Heart right ventricle (tissue), 16 donors: Measurements from ENCODE around the gene FRMD5. TPM values are rescaled to one million over a fixed set of nuclear protein-coding genes. Genes with fewer than 3 reads are reported as not detected.
A peak's percentile ranks its signal among the peaks of the same experiment; 100 is the strongest.

Experiments
- ATAC-seq, 8 donors: fragments of 200-7000 bp; cut with Tn5 transposase; one replicate each; pipeline ENCODE4 v1.9.1; 2020; ENCODE audit warnings: mild to moderate bottlenecking in 8 of 8, moderate library complexity in 8 of 8, moderate number of reproducible peaks in 1 of 8
- DNase-seq, 2 donors: peaks; one replicate each; pipeline ENCODE4 v3.0.0-alpha.2; 2020
- H3K27ac ChIP-seq, 10 donors: fragments of 200-600 bp; sonication (generic) in 2 of 10; one replicate each; pipeline versions ENCODE4 v1.5.0 to v1.8.0; 2020 to 2022; ENCODE audit warnings: mild to moderate bottlenecking in 3 of 10
- H3K27me3 ChIP-seq, 7 donors: fragments of 200-600 bp; one replicate each; pipeline ENCODE4 v1.8.0; 2021 to 2022; ENCODE audit warnings: mild to moderate bottlenecking in 2 of 7
- H3K36me3 ChIP-seq, 9 donors: fragments of 200-600 bp; sonication (generic) in 1 of 9; one replicate each; pipeline versions ENCODE4 v1.5.0 to v1.8.0; 2020 to 2022; ENCODE audit warnings: mild to moderate bottlenecking in 2 of 9
- H3K4me1 ChIP-seq, 9 donors: fragments of 200-600 bp; sonication (generic) in 1 of 9; one replicate each; pipeline versions ENCODE4 v1.5.0 to v1.8.0; 2020 to 2022; ENCODE audit warnings: mild to moderate bottlenecking in 4 of 9
- H3K4me3 ChIP-seq, 10 donors: fragments of 200-600 bp; sonication (generic) in 2 of 10; one replicate each; pipeline versions ENCODE4 v1.5.0 to v1.8.0; 2020 to 2022; ENCODE audit warnings: mild to moderate bottlenecking in 7 of 10, moderate library complexity in 2 of 10
- H3K9me3 ChIP-seq, 11 donors: fragments of 200-600 bp in 10 of 11; sonication (generic) in 2 of 11; one replicate each; pipeline versions ENCODE4 v1.5.0 to v1.8.0; 2013 to 2022; ENCODE audit warnings: mild to moderate bottlenecking in 2 of 11, control low read depth in 1 of 11, moderate library complexity in 1 of 11
- WGBS, 2 donors: extraction: QIAGEN DNeasy Blood & Tissue Kit; methylation state at CpG; one replicate each; pipeline ENCODE4 v1.1.7; 2013; ENCODE audit warnings: inconsistent platforms in 1 of 2; 5-methylcytosine and 5-hydroxymethylcytosine counted together
- intact Hi-C, 10 donors: fragments of 100-400 bp; cut with DNase I; formaldehyde crosslinking; loops; one replicate each; pipeline versions ENCODE4 v1.11.1 to v1.14.2; 2022
- polyA plus RNA-seq, 2 donors: library from polyadenylated mRNA; stranded (reverse); fragments of 200-250 nt; gene quantifications; one replicate each; pipeline ENCODE4 v1.2.3, GENCODE V29; 2013
- total RNA-seq, 10 donors: library from RNA; stranded (reverse); fragmentation: NEBNext Ultra II Directional in 3 of 10; extraction: Animal tissue kit (Norgen Biotek cat#: 25700) in 3 of 10; gene quantifications; one replicate each; pipeline versions ENCODE4 v1.2.1 to v1.2.4, GENCODE V29; 2021 to 2023
- TF ChIP-seq, protein P1 (sequence below), 9 donors: fragments of 200-600 bp; sonication (generic) in 2 of 9; IDR thresholded peaks; one replicate each; pipeline versions ENCODE4 v1.5.0 to v1.8.0; 2021 to 2022; ENCODE audit warnings: antibody characterized with exemption in 9 of 9, mild to moderate bottlenecking in 5 of 9, moderate library complexity in 1 of 9
- donor health status: Arrhythmogenic right ventricular cardiomyopathy.
- donor health status: ischemic (EF 13 %, LVEDD 7.1; RV severe dilation, severe dysfunction).
- donor health status: healthy with polysubstance abuse.
- donor health status: DM: no; HTN: yes; CAD: no.
- donor health status: DM: no; HTN: no; CAD: no.
- donor health status: ischemic (EF 25% LVEDD 6.9; RV normal size, moderate dysfunction).
- donor health status: ischemic (EF 25% LVEDD 5.7; RV mildly dilated, moderate dysfunction).
- donor health status: healthy.
- donor health status: DM: yes; HTN: yes; CAD: no.
- donor health status: Ischemic cardiomyopathy.
- donor health status: ischemic (EF 35%, LVEDD 5.7; RV mildly dilated, moderate dysfunction).
- donor health status: nonischemic (EF 11% LVEDD 7.7; RV severe dilation, severe dysfunction).
- donor health status: DM: yes; HTN: yes; CAD: no.
- donor health status: PGD.
- donor health status: ischemic (EF 29% LVEDD 5.4; RV normal size, mild dysfunction).
- donor health status: nonischemic (EF 23%, LVEDD 6.1; RV moderate dilation, normal function).

The FRMD5 gene
- total and polyA plus RNA-seq, 12 donors = 7.2 to 86.3 (median 55.3) TPM

- ATAC-seq (no peak), DNase-seq (no peak)
- H3K36me3 ChIP-seq = no peaks in the 10 kb centered on the region
- H3K4me1 ChIP-seq = peaks cover 0 to 35% (median 13%) of the 10 kb centered on the region in 9 donors
- 40 to 56% methylated on average over 6 of the region's 6 CpGs for WGBS, 2 donors
- intact Hi-C loops = no loop called here
- no peaks in the 10 kb centered on the region for H3K27me3 ChIP-seq
- H3K9me3 ChIP-seq = no peaks in the 10 kb centered on the region
- H3K4me3 ChIP-seq = no peak overlapping the region
- H3K27ac ChIP-seq = no peak overlapping the region
- TF ChIP-seq, protein P1, sequence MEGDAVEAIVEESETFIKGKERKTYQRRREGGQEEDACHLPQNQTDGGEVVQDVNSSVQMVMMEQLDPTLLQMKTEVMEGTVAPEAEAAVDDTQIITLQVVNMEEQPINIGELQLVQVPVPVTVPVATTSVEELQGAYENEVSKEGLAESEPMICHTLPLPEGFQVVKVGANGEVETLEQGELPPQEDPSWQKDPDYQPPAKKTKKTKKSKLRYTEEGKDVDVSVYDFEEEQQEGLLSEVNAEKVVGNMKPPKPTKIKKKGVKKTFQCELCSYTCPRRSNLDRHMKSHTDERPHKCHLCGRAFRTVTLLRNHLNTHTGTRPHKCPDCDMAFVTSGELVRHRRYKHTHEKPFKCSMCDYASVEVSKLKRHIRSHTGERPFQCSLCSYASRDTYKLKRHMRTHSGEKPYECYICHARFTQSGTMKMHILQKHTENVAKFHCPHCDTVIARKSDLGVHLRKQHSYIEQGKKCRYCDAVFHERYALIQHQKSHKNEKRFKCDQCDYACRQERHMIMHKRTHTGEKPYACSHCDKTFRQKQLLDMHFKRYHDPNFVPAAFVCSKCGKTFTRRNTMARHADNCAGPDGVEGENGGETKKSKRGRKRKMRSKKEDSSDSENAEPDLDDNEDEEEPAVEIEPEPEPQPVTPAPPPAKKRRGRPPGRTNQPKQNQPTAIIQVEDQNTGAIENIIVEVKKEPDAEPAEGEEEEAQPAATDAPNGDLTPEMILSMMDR (IDR thresholded peaks at IDR 0.05) = no peak
Measured at GRCh38 chr15:43920815-43921214, 274.3 kb downstream of the FRMD5 start.

GRCh38 chr15:43920254-43920600 lies 274.8 kb downstream of the FRMD5 start:
- H3K4me1 ChIP-seq = peaks cover 0 to 41% (median 19%) of the 10 kb centered on the region in 9 donors
- WGBS, 2 donors = 50 to 54% methylated on average over 2 of the region's 2 CpGs
- no peaks in the 10 kb centered on the region for H3K27me3 ChIP-seq
- H3K4me3 ChIP-seq = no peak overlapping the region
- TF ChIP-seq, protein P1 (IDR thresholded peaks at IDR 0.05) = no peak
- H3K27ac ChIP-seq = peak overlapping the region in 1 of 10 donors; percentile 7
- no peaks in the 10 kb centered on the region for H3K9me3 ChIP-seq
- intact Hi-C loops = no loop called here
- ATAC-seq (no peak), DNase-seq (no peak)
- H3K36me3 ChIP-seq = no peaks in the 10 kb centered on the region

DNA sequence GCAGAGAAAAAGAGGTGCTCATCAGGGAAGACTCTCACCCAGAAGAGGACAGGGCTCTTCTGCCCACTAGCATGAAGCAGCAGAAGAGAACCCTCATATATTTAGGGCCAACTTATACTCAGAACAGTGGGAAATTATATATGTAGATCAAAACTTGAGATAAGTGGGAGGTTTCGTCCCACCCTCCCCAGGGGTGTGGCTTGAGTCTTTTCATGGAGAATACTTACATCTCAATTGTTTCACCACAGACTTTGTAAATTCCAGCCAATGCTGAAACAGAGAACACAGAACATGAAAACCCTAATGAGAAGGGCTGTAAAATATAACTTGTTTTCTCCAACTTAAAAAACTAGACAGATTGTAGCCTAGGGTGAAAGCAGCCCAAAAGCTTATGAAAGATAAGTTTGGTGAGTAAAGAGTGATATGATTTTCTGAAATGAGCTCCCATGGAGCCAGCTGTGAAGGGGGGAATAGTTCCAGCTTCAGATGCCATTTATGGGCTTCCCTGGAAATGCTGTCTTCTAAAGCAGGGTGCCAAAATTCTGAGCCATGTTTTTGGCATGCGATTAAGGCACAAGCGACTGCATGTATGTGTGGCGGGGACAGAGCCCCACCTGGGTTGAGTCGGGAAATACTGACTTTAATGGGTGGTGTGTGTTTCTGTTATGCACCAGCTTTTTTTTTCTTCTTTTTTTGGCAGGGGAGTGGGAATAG lies 275.4 kb downstream of the FRMD5 start:
- Histone ChIP-seq H3K9me3 (no peaks in the 10 kb centered on the region), H3K27ac (peak overlapping the region in 3 of 10 donors; percentile 5 to 25 (median 7)), H3K4me3 (no peak overlapping the region), H3K36me3 (no peaks in the 10 kb centered on the region), H3K4me1 (peaks cover 0 to 46% (median 19%) of the 10 kb centered on the region in 9 donors), H3K27me3 (no peaks in the 10 kb centered on the region)
- intact Hi-C loops = loop anchor here in 1 of 10 donors (10.0 kb wide), 1 partner anchor 115 kb away; no protein-coding TSS in a partner anchor
- 60 to 66% methylated on average over 5 of the region's 5 CpGs for WGBS, 2 donors
- TF ChIP-seq, protein P1 (IDR thresholded peaks at IDR 0.05) = no peak
- ATAC-seq = peak in 1 of 8 donors; percentile 30
- DNase-seq = no peak

GRCh38 chr15:43918717-43919116 lies 276.4 kb downstream of the FRMD5 start:
- Histone ChIP-seq H3K9me3 (no peaks in the 10 kb centered on the region), H3K4me3 (no peak overlapping the region), H3K36me3 (no peaks in the 10 kb centered on the region), H3K27me3 (no peaks in the 10 kb centered on the region), H3K27ac (no peak overlapping the region), H3K4me1 (peaks cover under 1 to 51% (median 19%) of the 10 kb centered on the region in 9 donors)
- no peak for DNase-seq
- TF ChIP-seq, protein P1 (IDR thresholded peaks at IDR 0.05) = no peak
- WGBS, 2 donors = 88 to 92% methylated on average over 6 of the region's 6 CpGs
- ATAC-seq = no peak
- intact Hi-C loops = loop anchor here in 1 of 10 donors (10.0 kb wide), 1 partner anchor 116 kb away; no protein-coding TSS in a partner anchor
